Fibroblast of the conjunctiva (primary cell): ENCODE data around the gene NPLOC4.

Experiments used
- DNase-seq: peaks from one replicate; pipeline ENCODE4 v3.0.0-alpha.2; 2010; ENCODE audit warnings: low read depth

Gene NPLOC4

GRCh38 chr17:81545160-81545949 lies 91.6 kb downstream of the NPLOC4 start:
- no peak for DNase-seq

GRCh38 chr17:81544281-81544974 lies 92.5 kb downstream of the NPLOC4 start:
- no peak for DNase-seq

- DNase-seq = no peak
Measured at GRCh38 chr17:81543756-81544155, 93.2 kb downstream of the NPLOC4 start.

GRCh38 chr17:81543339-81543675 lies 93.6 kb downstream of the NPLOC4 start:
- DNase-seq = no peak

GRCh38 chr17:81542431-81543338 lies 94.2 kb downstream of the NPLOC4 start:
- DNase-seq = no peak

GRCh38 chr17:81541123-81541522 lies 95.8 kb downstream of the NPLOC4 start:
- no peak for DNase-seq

- DNase-seq = no peak
Measured at GRCh38 chr17:81540676-81541027, 96.3 kb downstream of the NPLOC4 start.

- DNase-seq = no peak
Measured at GRCh38 chr17:81539961-81540675, 96.8 kb downstream of the NPLOC4 start.

- no peak for DNase-seq
Measured at GRCh38 chr17:81539571-81539900, 97.4 kb downstream of the NPLOC4 start.

GRCh38 chr17:81538651-81539570 lies 98.0 kb downstream of the NPLOC4 start:
- DNase-seq = no peak

- DNase-seq = no peak
Measured at GRCh38 chr17:81537856-81538555, 98.9 kb downstream of the NPLOC4 start.

GRCh38 chr17:81537343-81537855 lies 99.5 kb downstream of the NPLOC4 start:
- DNase-seq = no peak

GRCh38 chr17:81536299-81537290 lies 100.3 kb downstream of the NPLOC4 start:
- DNase-seq = no peak

GRCh38 chr17:81535480-81536298 lies 101.2 kb downstream of the NPLOC4 start:
- no peak for DNase-seq

GRCh38 chr17:81535007-81535328 lies 101.9 kb downstream of the NPLOC4 start:
- DNase-seq = no peak

- DNase-seq = no peak
Measured at GRCh38 chr17:81534157-81535006, 102.5 kb downstream of the NPLOC4 start.
